HepG2 (cell line): ENCODE data around the gene VEZF1. TPM values are rescaled to one million over a fixed set of nuclear protein-coding genes. Genes with fewer than 3 reads are reported as not detected.
A peak's percentile ranks its signal among the peaks of the same experiment; 100 is the strongest.

Experiments
- ARID4A ChIP-seq: sonication (generic); formaldehyde crosslinking; IDR thresholded peaks from 2 replicates; pipeline ENCODE4 v1.5.0; 2020; ENCODE audit warnings: mild to moderate bottlenecking, missing genetic modification reagents, borderline replicate concordance
- BATF2 ChIP-seq: sonication (generic); formaldehyde crosslinking; IDR thresholded peaks from 2 replicates; pipeline ENCODE4 v1.8.0; 2022; ENCODE audit warnings: mild to moderate bottlenecking, missing genetic modification reagents, moderate library complexity
- CTCF ChIP-seq: sonication (generic); formaldehyde crosslinking; IDR thresholded peaks from 2 replicates; pipeline ENCODE4 v1.5.0; 2020; ENCODE audit warnings: mild to moderate bottlenecking, missing genetic modification reagents, moderate library complexity
- ELF3 ChIP-seq: IDR thresholded peaks from 2 replicates; pipeline ENCODE4 v1.6.1; 2016; ENCODE audit warnings: missing genetic modification reagents, missing compliant biosample characterization
- MLLT10 ChIP-seq: sonication (generic); formaldehyde crosslinking; IDR thresholded peaks from 2 replicates; pipeline ENCODE4 v1.4.0; 2020; ENCODE audit warnings: missing genetic modification reagents
- PAF1 ChIP-seq: IDR thresholded peaks from 2 replicates; pipeline ENCODE4 v1.6.1; 2016; ENCODE audit warnings: missing genetic modification reagents, missing compliant biosample characterization
- RBFOX2 ChIP-seq: fragments of 200-400 bp; formaldehyde crosslinking; IDR thresholded peaks from 2 replicates; pipeline ENCODE4 v1.6.1; 2017; ENCODE audit warnings: low read depth, mild to moderate bottlenecking, low read length
- SATB2 ChIP-seq: sonication (generic); formaldehyde crosslinking; IDR thresholded peaks from 2 replicates; pipeline ENCODE4 v1.5.0; 2020; ENCODE audit warnings: missing genetic modification reagents
- SCMH1 ChIP-seq: sonication (generic); formaldehyde crosslinking; IDR thresholded peaks from 2 replicates; pipeline ENCODE4 v1.9.0; 2021; ENCODE audit warnings: missing genetic modification reagents, mild to moderate bottlenecking, borderline replicate concordance
- SMAD3 ChIP-seq: sonication (generic); formaldehyde crosslinking; IDR thresholded peaks from 2 replicates; pipeline ENCODE4 v1.4.0; 2020; ENCODE audit warnings: missing genetic modification reagents
- SMARCE1 ChIP-seq: fragments of 450-650 bp; IDR thresholded peaks from 2 replicates; pipeline ENCODE4 v1.6.1; 2017; ENCODE audit warnings: borderline replicate concordance
- STAG1 ChIP-seq: sonication (generic); formaldehyde crosslinking; IDR thresholded peaks from 2 replicates; pipeline ENCODE4 v1.4.0; 2020; ENCODE audit warnings: missing genetic modification reagents
- YY1 ChIP-seq: IDR thresholded peaks from 2 replicates; pipeline ENCODE4 v1.6.1; 2011; ENCODE audit warnings: low read length, low read depth, moderate library complexity, mild to moderate bottlenecking; ENCODE audit not compliant: insufficient read depth, insufficient replicate concordance
- ZNF30 ChIP-seq: sonication (generic); formaldehyde crosslinking; IDR thresholded peaks from 2 replicates; pipeline ENCODE4 v1.5.0; 2020; ENCODE audit warnings: mild to moderate bottlenecking, missing genetic modification reagents
- ZNF354B ChIP-seq: sonication (generic); formaldehyde crosslinking; IDR thresholded peaks from 2 replicates; pipeline ENCODE4 v1.8.0; 2022; ENCODE audit warnings: mild to moderate bottlenecking, missing genetic modification reagents
- ZNF580 ChIP-seq: IDR thresholded peaks from 2 replicates; pipeline ENCODE4 v1.6.1; 2016; ENCODE audit warnings: low read depth, borderline replicate concordance
- ZNF724P ChIP-seq: sonication (generic); formaldehyde crosslinking; IDR thresholded peaks from 2 replicates; pipeline ENCODE4 v1.8.0; 2022; ENCODE audit warnings: missing genetic modification reagents, borderline replicate concordance
- ZSCAN5A ChIP-seq: sonication (generic); formaldehyde crosslinking; IDR thresholded peaks from 2 replicates; pipeline ENCODE4 v1.8.0; 2022; ENCODE audit warnings: mild to moderate bottlenecking, missing genetic modification reagents, borderline replicate concordance
- polyA plus RNA-seq, 8 experiments: library from polyadenylated mRNA; depleted of rRNA in 3 of 8; stranded (reverse) in 7 of 8; unstranded in 1 of 8; fragments of >200 nt; fragmentation: Illumina TruSeq in 4 of 8; extraction: Trizol in 4 of 8; gene quantifications; 2 replicates each; pipeline versions ENCODE4 v1.2.1 to v1.2.3, GENCODE V29; 2011 to 2016; ENCODE audit warnings: low read depth in 4 of 8, missing spikeins in 1 of 8, mixed read lengths in 1 of 8; ENCODE audit not compliant: insufficient read depth in 1 of 8
- total RNA-seq, 5 experiments: library from RNA; depleted of rRNA; stranded (reverse); fragments of >200 nt; fragmentation: Illumina TruSeq; extraction: Trizol; gene quantifications; 2 replicates each; pipeline ENCODE4 v1.2.3, GENCODE V29; 2016; ENCODE audit warnings: low read depth in 1 of 5

The VEZF1 gene
- total and polyA plus RNA-seq, 2 of the 13 experiments (the other 11 are each of a cell fraction or from before 2014, with no cell fraction given), result 45.9 to 49.7 TPM

GRCh38 chr17:58005031-58005727, 17.1 kb upstream of the VEZF1 start (continued):
- TF ChIP-seq ARID4A (CRISPR knock-in tag) (peak; percentile 52; the same call in 1 of the 2 replicates), STAG1 (CRISPR knock-in tag) (no peak), CTCF (CRISPR knock-in tag) (0 out of 2 replicates have a peak, but pooled peaks have one; percentile 10), BATF2 (no peak), ELF3 (0 out of 2 replicates have a peak, but pooled peaks have one; percentile 10), ZNF724P (CRISPR knock-in tag) (no peak), PAF1 (peak; percentile 42; the same call in 1 of the 2 replicates), MLLT10 (0 out of 2 replicates have a peak, but pooled peaks have one; percentile 13), ZNF30 (no peak), SATB2 (CRISPR knock-in tag) (no peak), ZNF354B (0 out of 2 replicates have a peak, but pooled peaks have one; percentile 57), SMAD3 (CRISPR knock-in tag) (0 out of 2 replicates have a peak, but pooled peaks have one; percentile 2), ZNF580 (CRISPR knock-in tag) (no peak), SCMH1 (no peak), ZSCAN5A (CRISPR knock-in tag) (0 out of 2 replicates have a peak, but pooled peaks have one; percentile 28), RBFOX2 (peak; percentile 77), YY1 (no peak), SMARCE1 (no peak)
